HG03045 (cell line): Measurements from ENCODE around the gene ZC3H12A.

Source experiments
- ATAC-seq: cut with Tn5 transposase; IDR thresholded peaks from one replicate; pipeline ENCODE4 v1.9.1; 2021; ENCODE audit warnings: mild to moderate bottlenecking, moderate library complexity; ENCODE audit not compliant: unreplicated experiment

ZC3H12A gene

GRCh38 chr1:37477946-37478345 is 3.6 kb downstream of the ZC3H12A start:
- ATAC-seq: no peak

GRCh38 chr1:37478451-37478881 is 4.1 kb downstream of the ZC3H12A start:
- ATAC-seq: no peak

GRCh38 chr1:37478890-37479254 is 4.5 kb downstream of the ZC3H12A start:
- no peak for ATAC-seq

GRCh38 chr1:37479255-37480124 is 5.1 kb downstream of the ZC3H12A start:
- peak; percentile 30 for ATAC-seq

GRCh38 chr1:37480125-37480466 is 5.7 kb downstream of the ZC3H12A start:
- no peak for ATAC-seq

- no peak for ATAC-seq
Measured at GRCh38 chr1:37480581-37481288, 6.4 kb downstream of the ZC3H12A start.

- no peak for ATAC-seq
Measured at GRCh38 chr1:37481289-37482003, 7.1 kb downstream of the ZC3H12A start.

GRCh38 chr1:37482004-37482785 is 7.8 kb downstream of the ZC3H12A start:
- ATAC-seq: no peak

GRCh38 chr1:37482796-37483744 is 8.7 kb downstream of the ZC3H12A start:
- ATAC-seq: no peak

GRCh38 chr1:37483785-37484184 is 9.4 kb downstream of the ZC3H12A start:
- ATAC-seq: no peak

GRCh38 chr1:37484325-37485051 is 10.1 kb downstream of the ZC3H12A start:
- ATAC-seq: no peak

- no peak for ATAC-seq
Measured at GRCh38 chr1:37485902-37486679, 11.7 kb downstream of the ZC3H12A start.

GRCh38 chr1:37486680-37487618 is 12.6 kb downstream of the ZC3H12A start:
- no peak for ATAC-seq

- ATAC-seq: no peak
Measured at GRCh38 chr1:37487619-37487984, 13.2 kb downstream of the ZC3H12A start.

- no peak for ATAC-seq
Measured at GRCh38 chr1:37493336-37494098, 19.1 kb downstream of the ZC3H12A start.

GRCh38 chr1:37495875-37496274 is 21.5 kb downstream of the ZC3H12A start:
- ATAC-seq: no peak

GRCh38 chr1:37497832-37498231 is 23.5 kb downstream of the ZC3H12A start:
- no peak for ATAC-seq
